ENCODE measurements around the gene PSME2.

Gene PSME2

DNA sequence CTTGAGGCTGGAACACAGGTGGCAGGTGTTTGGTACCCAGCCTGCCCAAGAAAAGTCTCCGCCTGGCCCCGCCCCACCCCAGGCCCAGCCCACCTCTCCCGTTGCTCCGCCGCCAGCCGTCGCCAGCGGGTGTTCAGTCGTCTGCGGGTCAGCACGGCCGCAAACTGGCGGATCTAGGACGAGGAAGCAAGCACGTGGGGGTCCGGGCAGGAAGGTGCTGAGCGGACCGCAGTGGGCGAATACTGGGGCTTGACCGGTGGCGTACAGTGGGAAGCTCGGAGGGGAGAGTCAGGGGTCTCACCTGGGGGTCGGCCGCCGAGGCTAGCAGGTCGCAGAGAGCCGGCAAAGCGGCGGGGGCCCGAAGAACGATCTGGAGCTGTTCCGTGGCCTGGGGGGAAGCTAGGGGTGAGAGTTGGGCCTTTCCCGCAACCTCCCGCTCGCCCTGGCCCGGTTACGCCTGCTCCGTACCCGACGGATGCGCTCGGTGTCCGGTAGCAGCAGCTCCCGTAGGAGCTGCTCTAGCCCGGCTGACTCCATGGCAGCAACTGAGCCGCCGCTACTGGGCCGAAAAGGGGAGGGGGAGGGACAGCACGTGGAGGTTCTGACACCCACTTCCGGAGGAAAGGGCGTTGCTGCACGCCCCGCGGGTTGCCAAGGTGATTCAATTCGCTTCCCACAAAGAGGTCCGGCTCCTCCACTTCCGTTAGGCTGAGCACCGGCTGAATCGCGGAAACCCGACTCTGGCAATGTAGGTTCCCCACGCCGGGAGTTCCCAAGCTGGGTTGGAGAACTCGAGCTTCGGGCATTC, 42.0 kb upstream of the PSME2 start, which contains the start of gene IPO4 (continued):
- TF ChIP-seq ZNF791 (tag by site-specific recombination; IDR thresholded peaks at IDR 0.05): no peak
- TF ChIP-seq ZNF654 (tag by site-specific recombination; IDR thresholded peaks at IDR 0.05; ENCODE audit: low read depth): no peak
- TF ChIP-seq ZNF354C (tag by site-specific recombination; IDR thresholded peaks at IDR 0.05; ENCODE audit: borderline replicate concordance, low read depth): no peak
- TF ChIP-seq, protein P1, sequence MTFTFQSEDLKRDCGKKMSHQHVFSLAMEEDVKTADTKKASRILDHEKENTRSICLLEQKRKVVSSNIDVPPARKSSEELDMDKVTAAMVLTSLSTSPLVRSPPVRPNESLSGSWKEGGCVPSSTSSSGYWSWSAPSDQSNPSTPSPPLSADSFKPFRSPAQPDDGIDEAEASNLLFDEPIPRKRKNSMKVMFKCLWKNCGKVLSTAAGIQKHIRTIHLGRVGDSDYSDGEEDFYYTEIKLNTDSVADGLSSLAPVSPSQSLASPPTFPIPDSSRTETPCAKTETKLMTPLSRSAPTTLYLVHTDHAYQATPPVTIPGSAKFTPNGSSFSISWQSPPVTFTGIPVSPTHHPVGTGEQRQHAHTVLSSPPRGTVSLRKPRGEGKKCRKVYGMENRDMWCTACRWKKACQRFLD (tag by site-specific recombination; IDR thresholded peaks at IDR 0.05): no peak; the same call in 1 of the 2 replicates
- TF ChIP-seq ZNF843 (tag by site-specific recombination; IDR thresholded peaks at IDR 0.05): peak; percentile 70
- TF ChIP-seq ZNF561 (tag by site-specific recombination; IDR thresholded peaks at IDR 0.05; ENCODE audit: borderline replicate concordance): peak; percentile 97
- no peak for TF ChIP-seq ZNF544 (tag by site-specific recombination; IDR thresholded peaks at IDR 0.05)
- TF ChIP-seq ZNF521 (tag by site-specific recombination; IDR thresholded peaks at IDR 0.05): no peak
- no peak for TF ChIP-seq ZNF223 (tag by site-specific recombination; IDR thresholded peaks at IDR 0.05)
- TF ChIP-seq ZNF600 (tag by site-specific recombination; IDR thresholded peaks at IDR 0.05): peak; percentile 86
- TF ChIP-seq, protein P2, sequence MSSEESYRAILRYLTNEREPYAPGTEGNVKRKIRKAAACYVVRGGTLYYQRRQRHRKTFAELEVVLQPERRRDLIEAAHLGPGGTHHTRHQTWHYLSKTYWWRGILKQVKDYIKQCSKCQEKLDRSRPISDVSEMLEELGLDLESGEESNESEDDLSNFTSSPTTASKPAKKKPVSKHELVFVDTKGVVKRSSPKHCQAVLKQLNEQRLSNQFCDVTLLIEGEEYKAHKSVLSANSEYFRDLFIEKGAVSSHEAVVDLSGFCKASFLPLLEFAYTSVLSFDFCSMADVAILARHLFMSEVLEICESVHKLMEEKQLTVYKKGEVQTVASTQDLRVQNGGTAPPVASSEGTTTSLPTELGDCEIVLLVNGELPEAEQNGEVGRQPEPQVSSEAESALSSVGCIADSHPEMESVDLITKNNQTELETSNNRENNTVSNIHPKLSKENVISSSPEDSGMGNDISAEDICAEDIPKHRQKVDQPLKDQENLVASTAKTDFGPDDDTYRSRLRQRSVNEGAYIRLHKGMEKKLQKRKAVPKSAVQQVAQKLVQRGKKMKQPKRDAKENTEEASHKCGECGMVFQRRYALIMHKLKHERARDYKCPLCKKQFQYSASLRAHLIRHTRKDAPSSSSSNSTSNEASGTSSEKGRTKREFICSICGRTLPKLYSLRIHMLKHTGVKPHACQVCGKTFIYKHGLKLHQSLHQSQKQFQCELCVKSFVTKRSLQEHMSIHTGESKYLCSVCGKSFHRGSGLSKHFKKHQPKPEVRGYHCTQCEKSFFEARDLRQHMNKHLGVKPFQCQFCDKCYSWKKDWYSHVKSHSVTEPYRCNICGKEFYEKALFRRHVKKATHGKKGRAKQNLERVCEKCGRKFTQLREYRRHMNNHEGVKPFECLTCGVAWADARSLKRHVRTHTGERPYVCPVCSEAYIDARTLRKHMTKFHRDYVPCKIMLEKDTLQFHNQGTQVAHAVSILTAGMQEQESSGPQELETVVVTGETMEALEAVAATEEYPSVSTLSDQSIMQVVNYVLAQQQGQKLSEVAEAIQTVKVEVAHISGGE (tag by site-specific recombination; conservative IDR thresholded peaks at IDR 0.05; ENCODE audit: low read depth): peak; percentile 99
- peak; percentile 88 for TF ChIP-seq ZNF146 (tag by site-specific recombination; IDR thresholded peaks at IDR 0.05)
- no peak for TF ChIP-seq ZNF19 (tag by site-specific recombination; IDR thresholded peaks at IDR 0.05; ENCODE audit: low read depth)
- no peak for TF ChIP-seq ZNF701 (tag by site-specific recombination; IDR thresholded peaks at IDR 0.05)
- TF ChIP-seq, protein P3, sequence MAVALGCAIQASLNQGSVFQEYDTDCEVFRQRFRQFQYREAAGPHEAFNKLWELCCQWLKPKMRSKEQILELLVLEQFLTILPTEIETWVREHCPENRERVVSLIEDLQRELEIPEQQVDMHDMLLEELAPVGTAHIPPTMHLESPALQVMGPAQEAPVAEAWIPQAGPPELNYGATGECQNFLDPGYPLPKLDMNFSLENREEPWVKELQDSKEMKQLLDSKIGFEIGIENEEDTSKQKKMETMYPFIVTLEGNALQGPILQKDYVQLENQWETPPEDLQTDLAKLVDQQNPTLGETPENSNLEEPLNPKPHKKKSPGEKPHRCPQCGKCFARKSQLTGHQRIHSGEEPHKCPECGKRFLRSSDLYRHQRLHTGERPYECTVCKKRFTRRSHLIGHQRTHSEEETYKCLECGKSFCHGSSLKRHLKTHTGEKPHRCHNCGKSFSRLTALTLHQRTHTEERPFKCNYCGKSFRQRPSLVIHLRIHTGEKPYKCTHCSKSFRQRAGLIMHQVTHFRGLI (tag by site-specific recombination; IDR thresholded peaks at IDR 0.05): no peak; the same call in 1 of the 2 replicates
- no peak for TF ChIP-seq ZNF202 (tag by site-specific recombination; IDR thresholded peaks at IDR 0.05; ENCODE audit: borderline replicate concordance)
- TF ChIP-seq ZBTB1 (tag by site-specific recombination; IDR thresholded peaks at IDR 0.05): 0 out of 2 replicates have a peak, but pooled peaks have one; percentile 20
- TF ChIP-seq ZNF510 (tag by site-specific recombination; IDR thresholded peaks at IDR 0.05; ENCODE audit: insufficient replicate concordance): no peak
- TF ChIP-seq ZNF610 (tag by site-specific recombination; IDR thresholded peaks at IDR 0.05; ENCODE audit: borderline replicate concordance): peak; percentile 83; the same call in 1 of the 2 replicates
- TF ChIP-seq GLIS2 (tag by site-specific recombination; IDR thresholded peaks at IDR 0.05): peak; percentile 81
- peak; percentile 88 for TF ChIP-seq ZNF664 (tag by site-specific recombination; IDR thresholded peaks at IDR 0.05)
- TF ChIP-seq SP2 (tag by site-specific recombination; IDR thresholded peaks at IDR 0.05): peak; percentile 88
- TF ChIP-seq, protein P4, sequence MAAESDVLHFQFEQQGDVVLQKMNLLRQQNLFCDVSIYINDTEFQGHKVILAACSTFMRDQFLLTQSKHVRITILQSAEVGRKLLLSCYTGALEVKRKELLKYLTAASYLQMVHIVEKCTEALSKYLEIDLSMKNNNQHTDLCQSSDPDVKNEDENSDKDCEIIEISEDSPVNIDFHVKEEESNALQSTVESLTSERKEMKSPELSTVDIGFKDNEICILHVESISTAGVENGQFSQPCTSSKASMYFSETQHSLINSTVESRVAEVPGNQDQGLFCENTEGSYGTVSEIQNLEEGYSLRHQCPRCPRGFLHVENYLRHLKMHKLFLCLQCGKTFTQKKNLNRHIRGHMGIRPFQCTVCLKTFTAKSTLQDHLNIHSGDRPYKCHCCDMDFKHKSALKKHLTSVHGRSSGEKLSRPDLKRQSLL (tag by site-specific recombination; IDR thresholded peaks at IDR 0.05): peak; percentile 91
- TF ChIP-seq ZNF391 (tag by site-specific recombination; IDR thresholded peaks at IDR 0.05; ENCODE audit: borderline replicate concordance, low read depth): peak; percentile 95
- TF ChIP-seq FEZF1 (tag by site-specific recombination; IDR thresholded peaks at IDR 0.05): 0 out of 2 replicates have a peak, but pooled peaks have one; percentile 27
- TF ChIP-seq GLI4 (tag by site-specific recombination; IDR thresholded peaks at IDR 0.05): peak; percentile 63; the same call in 1 of the 2 replicates
- TF ChIP-seq ZNF23 (tag by site-specific recombination; IDR thresholded peaks at IDR 0.05; ENCODE audit: borderline replicate concordance): no peak
- TF ChIP-seq ZFP41 (tag by site-specific recombination; IDR thresholded peaks at IDR 0.05; ENCODE audit: borderline replicate concordance): no peak
- TF ChIP-seq ZNF433 (tag by site-specific recombination; IDR thresholded peaks at IDR 0.05; ENCODE audit: low read depth): no peak
- TF ChIP-seq, protein P5, sequence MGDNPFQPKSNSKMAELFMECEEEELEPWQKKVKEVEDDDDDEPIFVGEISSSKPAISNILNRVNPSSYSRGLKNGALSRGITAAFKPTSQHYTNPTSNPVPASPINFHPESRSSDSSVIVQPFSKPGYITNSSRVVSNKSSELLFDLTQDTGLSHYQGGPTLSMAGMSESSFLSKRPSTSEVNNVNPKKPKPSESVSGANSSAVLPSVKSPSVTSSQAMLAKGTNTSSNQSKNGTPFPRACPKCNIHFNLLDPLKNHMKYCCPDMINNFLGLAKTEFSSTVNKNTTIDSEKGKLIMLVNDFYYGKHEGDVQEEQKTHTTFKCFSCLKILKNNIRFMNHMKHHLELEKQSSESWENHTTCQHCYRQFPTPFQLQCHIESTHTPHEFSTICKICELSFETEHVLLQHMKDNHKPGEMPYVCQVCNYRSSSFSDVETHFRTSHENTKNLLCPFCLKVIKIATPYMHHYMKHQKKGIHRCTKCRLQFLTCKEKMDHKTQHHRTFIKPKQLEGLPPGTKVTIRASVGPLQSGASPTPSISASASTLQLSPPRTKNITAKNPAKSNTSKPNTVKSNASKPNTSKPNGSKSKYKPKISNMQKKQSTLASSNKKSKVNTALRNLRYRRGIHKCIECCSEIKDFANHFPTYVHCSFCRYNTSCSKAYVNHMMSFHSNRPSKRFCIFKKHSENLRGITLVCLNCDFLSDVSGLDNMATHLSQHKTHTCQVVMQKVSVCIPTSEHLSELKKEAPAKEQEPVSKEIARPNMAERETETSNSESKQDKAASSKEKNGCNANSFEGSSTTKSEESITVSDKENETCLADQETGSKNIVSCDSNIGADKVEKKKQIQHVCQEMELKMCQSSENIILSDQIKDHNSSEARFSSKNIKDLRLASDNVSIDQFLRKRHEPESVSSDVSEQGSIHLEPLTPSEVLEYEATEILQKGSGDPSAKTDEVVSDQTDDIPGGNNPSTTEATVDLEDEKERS (tag by site-specific recombination; IDR thresholded peaks at IDR 0.05): no peak
